ENCODE measurements around the gene DSN1.

Gene DSN1

GRCh38 chr20:36818861-36819260, 45.3 kb upstream of the DSN1 start:
- no peak overlapping the region for H3K4me3 ChIP-seq (ENCODE audit: low read depth, low read length)
- no peak for TF ChIP-seq CTCF (IDR thresholded peaks at IDR 0.05; ENCODE audit: borderline replicate concordance, insufficient read depth, low read depth, low read length)

GRCh38 chr20:36818185-36818584, 44.6 kb upstream of the DSN1 start:
- no peak overlapping the region for H3K4me3 ChIP-seq (ENCODE audit: low read depth, low read length)
- TF ChIP-seq CTCF (IDR thresholded peaks at IDR 0.05; ENCODE audit: borderline replicate concordance, insufficient read depth, low read depth, low read length): no peak

- TF ChIP-seq CTCF (IDR thresholded peaks at IDR 0.05; ENCODE audit: borderline replicate concordance, insufficient read depth, low read depth, low read length): no peak
- no peak overlapping the region for H3K4me3 ChIP-seq (ENCODE audit: low read depth, low read length)
Observed at GRCh38 chr20:36817496-36817895, 43.9 kb upstream of the DSN1 start.

GRCh38 chr20:36815454-36816091, 42.0 kb upstream of the DSN1 start:
- no peak overlapping the region for H3K4me3 ChIP-seq (ENCODE audit: low read depth, low read length)
- no peak for TF ChIP-seq CTCF (IDR thresholded peaks at IDR 0.05; ENCODE audit: borderline replicate concordance, insufficient read depth, low read depth, low read length)

- no peak for TF ChIP-seq CTCF (IDR thresholded peaks at IDR 0.05; ENCODE audit: borderline replicate concordance, insufficient read depth, low read depth, low read length)
- H3K4me3 ChIP-seq (ENCODE audit: low read depth, low read length): no peak overlapping the region
Observed at GRCh38 chr20:36812594-36813463, 39.3 kb upstream of the DSN1 start.

GRCh38 chr20:36808317-36809257, 35.0 kb upstream of the DSN1 start:
- H3K4me3 ChIP-seq (ENCODE audit: low read depth, low read length): no peak overlapping the region
- peak; percentile 92 for TF ChIP-seq CTCF (IDR thresholded peaks at IDR 0.05; ENCODE audit: borderline replicate concordance, insufficient read depth, low read depth, low read length)
